ENCODE measurements around the gene ZSCAN9.

ZSCAN9 gene

GRCh38 chr6:28225056-28225834 lies at the start of gene ZSCAN9:
Gene ZSCAN9, plus strand, starts transcription at chr6:28225275. Its CDS starts 1,810 bp downstream, at chr6:28227085.
- no peak for TF ChIP-seq GATA1 (IDR thresholded peaks at IDR 0.05; ENCODE audit: low read depth, low read length)
- TF ChIP-seq POLR2A (IDR thresholded peaks at IDR 0.05; ENCODE audit: low read length): peak; percentile 64
- DNase-seq: peak; percentile 80 to 85

GRCh38 chr6:28176373-28176772 lies 48.7 kb upstream of the ZSCAN9 start:
- TF ChIP-seq POLR2A (IDR thresholded peaks at IDR 0.05; ENCODE audit: low read length) (no peak), GATA1 (IDR thresholded peaks at IDR 0.05; ENCODE audit: low read depth, low read length) (no peak)
- no peak for DNase-seq

- no peak for DNase-seq
- TF ChIP-seq POLR2A (IDR thresholded peaks at IDR 0.05; ENCODE audit: low read length): no peak
- no peak for TF ChIP-seq GATA1 (IDR thresholded peaks at IDR 0.05; ENCODE audit: low read depth, low read length)
Observed at GRCh38 chr6:28182255-28182654, 42.8 kb upstream of the ZSCAN9 start.

- no peak for DNase-seq
- TF ChIP-seq GATA1 (IDR thresholded peaks at IDR 0.05; ENCODE audit: low read depth, low read length): no peak
Observed at GRCh38 chr6:28188111-28188979, 36.7 kb upstream of the ZSCAN9 start.

GRCh38 chr6:28200020-28200419 lies 25.1 kb upstream of the ZSCAN9 start:
- TF ChIP-seq GATA1 (IDR thresholded peaks at IDR 0.05; ENCODE audit: low read depth, low read length) (no peak), POLR2A (IDR thresholded peaks at IDR 0.05; ENCODE audit: low read length) (no peak)
- no peak for DNase-seq

GRCh38 chr6:28203201-28203600 lies 21.9 kb upstream of the ZSCAN9 start:
- TF ChIP-seq POLR2A (IDR thresholded peaks at IDR 0.05; ENCODE audit: low read length): no peak
- no peak for DNase-seq

GRCh38 chr6:28205879-28206278 lies 19.2 kb upstream of the ZSCAN9 start:
- no peak for DNase-seq
- TF ChIP-seq GATA1 (IDR thresholded peaks at IDR 0.05; ENCODE audit: low read depth, low read length): no peak
- no peak for TF ChIP-seq POLR2A (IDR thresholded peaks at IDR 0.05; ENCODE audit: low read length)

GRCh38 chr6:28206527-28206926 lies 18.5 kb upstream of the ZSCAN9 start:
- DNase-seq: no peak
- TF ChIP-seq POLR2A (IDR thresholded peaks at IDR 0.05; ENCODE audit: low read length) (no peak), GATA1 (IDR thresholded peaks at IDR 0.05; ENCODE audit: low read depth, low read length) (no peak)

- no peak for TF ChIP-seq POLR2A (IDR thresholded peaks at IDR 0.05; ENCODE audit: low read length)
- TF ChIP-seq GATA1 (IDR thresholded peaks at IDR 0.05; ENCODE audit: low read depth, low read length): no peak
- no peak for DNase-seq
Observed at GRCh38 chr6:28206928-28207509, 18.1 kb upstream of the ZSCAN9 start.

- no peak for TF ChIP-seq POLR2A (IDR thresholded peaks at IDR 0.05; ENCODE audit: low read length)
- no peak for TF ChIP-seq GATA1 (IDR thresholded peaks at IDR 0.05; ENCODE audit: low read depth, low read length)
- DNase-seq: peak; percentile 55 to 67
Observed at GRCh38 chr6:28207510-28208110, 17.5 kb upstream of the ZSCAN9 start.

- DNase-seq: peak; percentile 50 to 57
- TF ChIP-seq GATA1 (IDR thresholded peaks at IDR 0.05; ENCODE audit: low read depth, low read length): no peak
Observed at GRCh38 chr6:28208111-28208659, 16.9 kb upstream of the ZSCAN9 start.

GRCh38 chr6:28209753-28210535 lies 15.1 kb upstream of the ZSCAN9 start:
- TF ChIP-seq POLR2A (IDR thresholded peaks at IDR 0.05; ENCODE audit: low read length) (no peak), GATA1 (IDR thresholded peaks at IDR 0.05; ENCODE audit: low read depth, low read length) (no peak)
- DNase-seq: no peak
